ENCODE data around the gene PEX11G.

Gene PEX11G

GRCh38 chr19:7492558-7492957 is 3.7 kb upstream of the PEX11G start:
- DNase-seq = no peak

- DNase-seq = no peak
Measured at GRCh38 chr19:7492142-7492541, 3.3 kb upstream of the PEX11G start.

- no peak for DNase-seq
Measured at GRCh38 chr19:7489609-7490044, 792 bp upstream of the PEX11G start.

- no peak for DNase-seq
Measured at GRCh38 chr19:7486923-7487322, 1.9 kb downstream of the PEX11G start.

GRCh38 chr19:7483720-7484201 is 5.1 kb downstream of the PEX11G start:
- DNase-seq = no peak

- no peak for DNase-seq
Measured at GRCh38 chr19:7482584-7483439, 6.0 kb downstream of the PEX11G start.

- DNase-seq = no peak
Measured at GRCh38 chr19:7480970-7481255, 7.9 kb downstream of the PEX11G start.

GRCh38 chr19:7480222-7480969 is 8.4 kb downstream of the PEX11G start:
- DNase-seq = no peak

- DNase-seq = no peak
Measured at GRCh38 chr19:7478843-7479227, 10.0 kb downstream of the PEX11G start.

- no peak for DNase-seq
Measured at GRCh38 chr19:7478173-7478842, 10.5 kb downstream of the PEX11G start.

- DNase-seq = no peak
Measured at GRCh38 chr19:7477758-7478157, 11.1 kb downstream of the PEX11G start.

- DNase-seq = no peak
Measured at GRCh38 chr19:7476777-7477494, 11.9 kb downstream of the PEX11G start.

- no peak for DNase-seq
Measured at GRCh38 chr19:7476241-7476640, 12.6 kb downstream of the PEX11G start.

GRCh38 chr19:7475665-7476064 is 13.2 kb downstream of the PEX11G start:
- DNase-seq = no peak

- DNase-seq = no peak
Measured at GRCh38 chr19:7471696-7472615, 16.9 kb downstream of the PEX11G start.

- DNase-seq = no peak
Measured at GRCh38 chr19:7470540-7471305, 18.1 kb downstream of the PEX11G start.

- no peak for DNase-seq
Measured at GRCh38 chr19:7469669-7470285, 19.1 kb downstream of the PEX11G start.

- DNase-seq = no peak
Measured at GRCh38 chr19:7468840-7469239, 20.0 kb downstream of the PEX11G start.

- no peak for DNase-seq
Measured at GRCh38 chr19:7467009-7467989, 21.5 kb downstream of the PEX11G start.
